Melanocyte of skin (primary cell): ENCODE results near the gene LRRC61. TPM values are rescaled to one million over a fixed set of nuclear protein-coding genes. Genes with fewer than 3 reads are reported as not detected.

Source experiments
- total RNA-seq, 2 donors: library from RNA; depleted of rRNA; stranded (reverse); fragments of >200 nt; gene quantifications; 2 replicates each; pipeline ENCODE4 v1.2.3, GENCODE V29; 2012

LRRC61 gene
- total RNA-seq: 10 to 100 TPM in 1 of 2 donors, 1 to 10 TPM in 1; 4.1 to 12.3 TPM

GRCh38 chr7:150322833-150323681 lies at the start of gene LRRC61, which contains the start of gene ACTR3C:
Gene LRRC61 (plus strand): TSS chr7:150323355. CDS start chr7:150336862, 13,507 bp downstream.
Gene ACTR3C (minus strand): TSS chr7:150323545. CDS start chr7:150295296, 28,249 bp downstream.

GRCh38 chr7:150341263-150342120 lies 18.3 kb downstream of the LRRC61 start, which contains the start of gene RARRES2:
Gene RARRES2 (minus strand): TSS chr7:150341629. CDS start chr7:150340609, 1,020 bp downstream.

DNA sequence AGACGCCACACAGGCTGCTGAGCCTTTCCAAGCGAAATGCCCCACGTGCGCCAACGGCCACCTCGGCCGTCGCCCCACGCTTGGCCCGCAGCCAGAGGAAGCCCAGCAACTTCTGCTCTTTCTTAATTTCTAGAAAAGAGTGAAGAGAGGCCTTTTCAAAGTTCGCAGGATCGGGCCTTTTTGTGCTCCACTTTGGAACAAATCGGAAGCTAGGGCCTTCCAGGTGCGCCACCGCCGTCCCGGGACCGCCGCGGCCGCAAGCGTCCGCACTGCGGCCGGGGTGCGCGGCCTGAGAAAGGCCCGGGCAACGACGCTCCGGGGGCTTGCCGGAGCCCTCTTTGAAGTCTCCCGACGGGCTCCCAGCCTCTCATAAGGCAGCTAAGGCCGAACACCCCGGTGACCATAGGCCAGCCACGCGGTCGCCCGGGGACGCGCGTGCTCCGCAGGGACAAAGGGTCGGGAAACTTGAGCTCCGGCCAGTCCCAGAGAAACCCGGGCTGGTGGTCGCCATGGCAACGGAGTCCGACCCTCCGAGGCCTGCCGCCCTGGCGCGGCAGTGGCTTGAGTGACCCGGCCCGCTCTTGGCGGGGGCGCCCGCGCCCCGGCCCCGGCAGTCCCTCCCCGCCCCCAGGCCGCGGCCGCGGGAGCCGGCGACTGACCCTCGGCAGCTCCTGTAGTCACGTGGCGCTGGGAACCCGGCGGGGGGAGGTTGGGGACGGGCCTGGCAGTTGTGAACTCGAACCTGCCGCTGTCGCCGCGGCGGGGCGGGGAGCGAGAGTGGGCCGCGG lies 45.1 kb downstream of the LRRC61 start, which contains the start of gene REPIN1:
REPIN1 (plus strand) TSS at position 727 of the 788 bp plus-strand sequence. CDS start 890 bp downstream, outside the sequence.

GRCh38 chr7:150378853-150379440 lies 55.8 kb downstream of the LRRC61 start, which contains the start of gene ZNF775:
Gene ZNF775 (plus strand): TSS chr7:150379330. CDS start chr7:150388471, 9,141 bp downstream.

Other genes starting within 250 kb of the LRRC61 start
- gene ACTR3C, start 190 bp downstream of the LRRC61 start, total RNA-seq: 1 to 10 TPM in 1 of 2 donors, under 1 TPM in 1; 0.34 to 3.0 TPM
- under 1 TPM in 1 of 2 donors, not detected in 1; 1.00 TPM for gene RARRES2, start 18.3 kb downstream of the LRRC61 start, total RNA-seq
- 10 to 100 TPM; 61.6 to 75.9 TPM for gene REPIN1, start 45.5 kb downstream of the LRRC61 start, total RNA-seq
- 1 to 10 TPM; 3.0 to 5.5 TPM for gene ZNF775, start 56.0 kb downstream of the LRRC61 start, total RNA-seq
- gene GIMAP8, start 127.3 kb downstream of the LRRC61 start, total RNA-seq: not detected
- gene GIMAP7, start 191.5 kb downstream of the LRRC61 start, total RNA-seq: not detected
- not detected for gene GIMAP4, start 244.0 kb downstream of the LRRC61 start, total RNA-seq